GM23338 (cell line): Measurements from ENCODE around the gene FOXP1. TPM values are rescaled to one million over a fixed set of nuclear protein-coding genes. Genes with fewer than 3 reads are reported as not detected.

Source experiments
- ATAC-seq: fragments of 200-7000 bp; cut with Tn5 transposase; 3 replicates; pipeline ENCODE4 v1.9.1; 2020
- DNase-seq: peaks from one replicate; pipeline ENCODE4 v3.0.0-alpha.2; 2015; ENCODE audit warnings: low spot score
- H2AFZ ChIP-seq: fragments of 200-600 bp; sonication (generic); 2 replicates; pipeline ENCODE4 v1.8.0; 2016; ENCODE audit warnings: antibody characterized with exemption, mild to moderate bottlenecking, moderate library complexity
- H3F3A ChIP-seq: fragments of 200-600 bp; sonication (generic); replicated peaks from 2 replicates; pipeline ENCODE4 v1.8.0; 2017; ENCODE audit warnings: antibody characterized with exemption, mixed run types, low read depth
- H3K27ac ChIP-seq: fragments of 200-600 bp; sonication (generic); 2 replicates; pipeline ENCODE4 v1.6.1; 2016; ENCODE audit warnings: low read depth
- H3K27me3 ChIP-seq: fragments of 200-600 bp; sonication (generic); 2 replicates; pipeline ENCODE4 v1.8.0; 2016; ENCODE audit warnings: mild to moderate bottlenecking, mixed run types, moderate library complexity; ENCODE audit not compliant: insufficient read depth
- H3K36me3 ChIP-seq: fragments of 200-600 bp; sonication (generic); 2 replicates; pipeline ENCODE4 v1.8.0; 2016; ENCODE audit warnings: mild to moderate bottlenecking; ENCODE audit not compliant: insufficient read depth
- H3K4me1 ChIP-seq: fragments of 200-600 bp; sonication (generic); 2 replicates; pipeline ENCODE4 v1.8.0; 2016; ENCODE audit warnings: mild to moderate bottlenecking, moderate library complexity; ENCODE audit not compliant: insufficient read depth
- H3K4me2 ChIP-seq: fragments of 200-600 bp; sonication (generic); 2 replicates; pipeline ENCODE4 v1.7.1; 2017; ENCODE audit warnings: mixed run types
- H3K4me3 ChIP-seq: fragments of 200-600 bp; sonication (generic); 2 replicates; pipeline ENCODE4 v1.6.1; 2016; ENCODE audit warnings: mixed run types
- H3K79me2 ChIP-seq: fragments of 200-600 bp; sonication (generic); replicated peaks from 2 replicates; pipeline ENCODE4 v1.8.0; 2017; ENCODE audit warnings: mild to moderate bottlenecking; ENCODE audit not compliant: insufficient read depth
- H3K9me2 ChIP-seq: fragments of 200-600 bp; sonication (generic); 2 replicates; pipeline ENCODE4 v1.8.0; 2017; ENCODE audit not compliant: insufficient read depth
- H4K20me1 ChIP-seq: fragments of 200-600 bp; sonication (generic); replicated peaks from 2 replicates; pipeline ENCODE4 v1.8.0; 2017; ENCODE audit warnings: mild to moderate bottlenecking; ENCODE audit not compliant: insufficient read depth
- H3K27ac Mint-ChIP-seq: 2 replicates; pipeline ENCODE4 v1.8.0; 2020; ENCODE audit warnings: inconsistent platforms, mild to moderate bottlenecking, moderate library complexity, mixed read lengths
- H3K27me3 Mint-ChIP-seq: 3 replicates; pipeline ENCODE4 v1.8.0; 2022; ENCODE audit warnings: low read depth, mild to moderate bottlenecking, moderate library complexity, mixed read lengths, inconsistent platforms; ENCODE audit not compliant: insufficient read depth, poor library complexity
- H3K36me3 Mint-ChIP-seq: 3 replicates; pipeline ENCODE4 v1.8.0; 2021; ENCODE audit warnings: low read depth, mild to moderate bottlenecking, inconsistent platforms, moderate library complexity, mixed read lengths
- H3K4me1 Mint-ChIP-seq: 3 replicates; pipeline ENCODE4 v1.8.0; 2020; ENCODE audit warnings: mild to moderate bottlenecking, inconsistent platforms, mixed read lengths
- H3K4me3 Mint-ChIP-seq: 3 replicates; pipeline ENCODE4 v1.8.0; 2021; ENCODE audit warnings: moderate library complexity, mild to moderate bottlenecking, inconsistent platforms, mixed read lengths
- H3K9me3 Mint-ChIP-seq: 3 replicates; pipeline ENCODE4 v1.8.0; 2020; ENCODE audit warnings: moderate library complexity, mild to moderate bottlenecking, inconsistent platforms, mixed read lengths
- CREB1 ChIP-seq: fragments of 250-450 bp; sonication (Bioruptor Pico); IDR thresholded peaks from 2 replicates; pipeline ENCODE4 v1.5.0; 2020; ENCODE audit warnings: low read depth, mild to moderate bottlenecking, moderate library complexity
- CTCF ChIP-seq, 2 experiments: fragments of 200-600 bp in 1 of 2; sonication (generic) in 1 of 2; conservative IDR thresholded peaks; 2 replicates each; pipeline versions ENCODE4 v1.5.1 to v1.6.1; 2016 to 2017; ENCODE audit warnings: antibody characterized with exemption in 2 of 2, low read depth in 2 of 2, mild to moderate bottlenecking in 2 of 2, moderate library complexity in 1 of 2
- ETS1 ChIP-seq: IDR thresholded peaks from 2 replicates; pipeline ENCODE4 v1.6.1; 2016; ENCODE audit warnings: antibody characterized with exemption
- EZH2 ChIP-seq: fragments of 200-600 bp; sonication (generic); IDR thresholded peaks from one replicate; pipeline ENCODE4 v1.8.0; 2017; ENCODE audit warnings: antibody characterized with exemption, mild to moderate bottlenecking, low read depth; ENCODE audit not compliant: unreplicated experiment
- EZH2phosphoT487 ChIP-seq: fragments of 200-600 bp; sonication (generic); IDR thresholded peaks from one replicate; pipeline ENCODE4 v1.8.1; 2018; ENCODE audit warnings: antibody characterized with exemption; ENCODE audit not compliant: unreplicated experiment
- JUNB ChIP-seq: IDR thresholded peaks from one replicate; pipeline ENCODE4 v1.6.1; 2016; ENCODE audit warnings: antibody characterized with exemption; ENCODE audit not compliant: unreplicated experiment
- POLR2AphosphoS5 ChIP-seq: IDR thresholded peaks from 2 replicates; pipeline ENCODE4 v1.6.1; 2016; ENCODE audit warnings: antibody characterized with exemption, low read depth
- REST ChIP-seq: IDR thresholded peaks from one replicate; pipeline ENCODE4 v1.6.1; 2018; ENCODE audit warnings: antibody characterized with exemption; ENCODE audit not compliant: unreplicated experiment
- ZNF114 ChIP-seq: fragments of 250-450 bp; sonication (Bioruptor Pico); IDR thresholded peaks from 2 replicates; pipeline ENCODE4 v1.5.0; 2020; ENCODE audit warnings: mild to moderate bottlenecking, moderate library complexity
- ZNF331 ChIP-seq: fragments of 250-450 bp; sonication (Bioruptor Pico); IDR thresholded peaks from 2 replicates; pipeline ENCODE4 v1.5.0; 2020; ENCODE audit warnings: low read depth, mild to moderate bottlenecking, moderate library complexity
- polyA plus RNA-seq: library from polyadenylated mRNA; unstranded; fragments of >200 nt; fragmentation: Nextera tagmentation; extraction: Ambion mirVana; gene quantifications from 2 replicates; pipeline ENCODE4 v1.2.1, GENCODE V29; 2016
- total RNA-seq: library from RNA; depleted of rRNA; stranded (reverse); fragments of >200 nt; shearing (Covaris generic); gene quantifications from 2 replicates; pipeline ENCODE4 v1.2.3, GENCODE V29; 2014

FOXP1 gene
- total and polyA plus RNA-seq, 2 experiments from 2014 or later: 32.9 to 35.5 TPM

- DNase-seq: peak; percentile 72
- H3K4me1 Mint-ChIP-seq: peaks cover 60% of the 10 kb centered on the region
These were observed 513.7 kb downstream of the FOXP1 start for GRCh38 chr3:71069797-71070196.

GRCh38 chr3:71067977-71068654, 515.4 kb downstream of the FOXP1 start:
- H2AFZ ChIP-seq: no peak overlapping the region
- H3K27me3 ChIP-seq: peaks cover 11% of the 10 kb centered on the region; the same call in 1 of the 2 replicates
- Mint-ChIP-seq H3K36me3 (no peaks in the 10 kb centered on the region), H3K27ac (no peak overlapping the region), H3K27me3 (peaks cover 13% of the 10 kb centered on the region), H3K9me3 (no peaks in the 10 kb centered on the region), H3K4me1 (peaks cover 56% of the 10 kb centered on the region), H3K4me3 (no peak overlapping the region)
- no peak overlapping the region for H3K4me3 ChIP-seq
- peaks cover 42% of the 10 kb centered on the region for H3K4me1 ChIP-seq
- no peaks in the 10 kb centered on the region for H3K9me2 ChIP-seq
- H3K4me2 ChIP-seq: no peak overlapping the region
- ATAC-seq: no peak
- H3K36me3 ChIP-seq: no peaks in the 10 kb centered on the region
- no peak overlapping the region for H3K27ac ChIP-seq
- peaks cover 15% of the 10 kb centered on the region for H3K79me2 ChIP-seq
- no peak for DNase-seq
- H3F3A ChIP-seq: no peaks in the 10 kb centered on the region
- H4K20me1 ChIP-seq: no peaks in the 10 kb centered on the region
- TF ChIP-seq CREB1 (CRISPR knock-in tag) (no peak), EZH2phosphoT487 (no peak), ZNF331 (no peak), JUNB (no peak), ETS1 (no peak), CTCF (conservative IDR thresholded peaks at IDR 0.05; ENCODE audit: low read depth in 2 of 2) (no peak), POLR2AphosphoS5 (no peak), REST (no peak), EZH2 (no peak)

More at GRCh38 chr3:71069797-71070196, 513.7 kb downstream of the FOXP1 start:
- no peaks in the 10 kb centered on the region for H4K20me1 ChIP-seq
- H3K27ac ChIP-seq: no peak overlapping the region
- TF ChIP-seq ZNF114 (CRISPR knock-in tag) (no peak), CTCF (conservative IDR thresholded peaks at IDR 0.05; ENCODE audit: low read depth in 2 of 2) (peak; percentile 80 to 87)
- no peaks in the 10 kb centered on the region for H3K9me2 ChIP-seq
- H2AFZ ChIP-seq: no peak overlapping the region
- H3K4me2 ChIP-seq: no peak overlapping the region
- no peaks in the 10 kb centered on the region for H3K27me3 ChIP-seq
- peaks cover 40% of the 10 kb centered on the region for H3K4me1 ChIP-seq
- Mint-ChIP-seq H3K36me3 (no peaks in the 10 kb centered on the region), H3K9me3 (no peaks in the 10 kb centered on the region), H3K27ac (no peak overlapping the region), H3K27me3 (peaks cover 13% of the 10 kb centered on the region), H3K4me3 (no peak overlapping the region)
- H3F3A ChIP-seq: no peaks in the 10 kb centered on the region
- peak; percentile 57 for ATAC-seq
- H3K36me3 ChIP-seq: no peaks in the 10 kb centered on the region
- 0 out of 2 replicates have a peak, but pooled peaks cover 8% of the 10 kb centered on the region for H3K79me2 ChIP-seq
- no peak overlapping the region for H3K4me3 ChIP-seq
